OCI-LY7 (cell line): Measurements from ENCODE around the gene DBR1. TPM values are rescaled to one million over a fixed set of nuclear protein-coding genes. Genes with fewer than 3 reads are reported as not detected.

Experiments
- BruUV-seq: library from RNA; stranded (reverse); fragments of 400-500 nt; replicated peaks from 2 replicates; lab custom pipeline; 2021; lab: Mats Ljungman, UMichigan
- CTCF ChIA-PET: fragments of 300-600 bp; sonication (Branson Sonifier 250); formaldehyde crosslinking; loops from one replicate; lab custom pipeline; 2022; ENCODE audit warnings: antibody characterized with exemption; ENCODE audit not compliant: unreplicated experiment; lab: Charles Lee
- POLR2A ChIA-PET: fragments of 300-600 bp; sonication (Branson Sonifier 250); formaldehyde crosslinking; loops from one replicate; lab custom pipeline; 2022; ENCODE audit warnings: antibody characterized with exemption; lab: Charles Lee
- DNase-seq: peaks from one replicate; pipeline ENCODE4 v3.0.0-alpha.2; 2015; ENCODE audit warnings: low spot score
- H2AFZ ChIP-seq: fragments of 200-600 bp; sonication (generic), shearing (Covaris generic); 2 replicates; pipeline ENCODE4 v1.6.1; 2014; ENCODE audit warnings: mild to moderate bottlenecking, antibody characterized with exemption, low read length, moderate library complexity
- H3K27ac ChIP-seq: fragments of 200-600 bp; sonication (generic); 2 replicates; pipeline ENCODE4 v1.5.1; 2014; ENCODE audit warnings: mixed run types, low read depth, mild to moderate bottlenecking, moderate library complexity, low read length, inconsistent platforms; ENCODE audit not compliant: poor library complexity, severe bottlenecking
- H3K36me3 ChIP-seq: fragments of 200-600 bp; sonication (generic); 2 replicates; pipeline ENCODE4 v1.6.1; 2014; ENCODE audit warnings: mild to moderate bottlenecking, antibody characterized with exemption, low read length, moderate library complexity, mixed read lengths; ENCODE audit not compliant: insufficient read depth
- H3K4me1 ChIP-seq: fragments of 200-600 bp; sonication (generic); 2 replicates; pipeline ENCODE4 v1.5.1; 2014; ENCODE audit warnings: mild to moderate bottlenecking, low read length; ENCODE audit not compliant: insufficient read depth, poor library complexity, severe bottlenecking
- H3K4me2 ChIP-seq: fragments of 200-600 bp; sonication (generic); 2 replicates; pipeline ENCODE4 v1.6.1; 2014; ENCODE audit warnings: mild to moderate bottlenecking, low read length
- H3K4me3 ChIP-seq: fragments of 200-600 bp; sonication (generic); 2 replicates; pipeline ENCODE4 v1.5.1; 2014; ENCODE audit warnings: mild to moderate bottlenecking, low read depth, low read length; ENCODE audit not compliant: poor library complexity, severe bottlenecking
- H3K79me2 ChIP-seq: fragments of 200-600 bp; sonication (generic); 2 replicates; pipeline ENCODE4 v1.6.1; 2016; ENCODE audit warnings: low read depth, mild to moderate bottlenecking, low read length, moderate library complexity, mixed read lengths; ENCODE audit not compliant: insufficient read depth
- H3K9me2 ChIP-seq: fragments of 200-600 bp; sonication (generic); 2 replicates; pipeline ENCODE4 v1.6.1; 2016; ENCODE audit warnings: mild to moderate bottlenecking, low read length, mixed read lengths; ENCODE audit not compliant: insufficient read depth
- H3K9me3 ChIP-seq: fragments of 200-600 bp; sonication (generic); 2 replicates; pipeline ENCODE4 v1.6.1; 2014; ENCODE audit warnings: mild to moderate bottlenecking, mixed run types, low read length, mixed read lengths
- H4K20me1 ChIP-seq: fragments of 200-600 bp; sonication (generic); 2 replicates; pipeline ENCODE4 v1.6.1; 2014; ENCODE audit warnings: mild to moderate bottlenecking, antibody characterized with exemption, low read length, moderate library complexity, mixed read lengths; ENCODE audit not compliant: insufficient read depth
- EZH2phosphoT487 ChIP-seq: fragments of 200-600 bp; sonication (generic); IDR thresholded peaks from 2 replicates; pipeline ENCODE4 v1.6.1; 2018; ENCODE audit warnings: low read depth, borderline replicate concordance, mild to moderate bottlenecking, mixed run types, antibody characterized with exemption, low read length, moderate library complexity, mixed read lengths
- intact Hi-C: fragments of 100-400 bp; cut with micrococcal nuclease; formaldehyde crosslinking; loops from one replicate; pipeline ENCODE4 v1.10.0; 2022; ENCODE audit not compliant: unreplicated experiment
- total RNA-seq, 2 experiments: library from RNA; depleted of rRNA in 1 of 2; stranded (reverse); fragments of >200 nt in 1 of 2; shearing (Covaris generic) in 1 of 2; gene quantifications; 2 replicates each; pipeline ENCODE4 v1.2.3, GENCODE V29; 2014 to 2022
- TF ChIP-seq, protein P1 (sequence below): fragments of 200-600 bp; sonication (generic); conservative IDR thresholded peaks from 2 replicates; pipeline ENCODE4 v1.5.1; 2014; ENCODE audit warnings: mild to moderate bottlenecking, antibody characterized with exemption, low read length, moderate library complexity, mixed read lengths

DBR1 gene
- total RNA-seq, 2 experiments from 2014 or later, result 13.6 to 22.7 TPM

DNA sequence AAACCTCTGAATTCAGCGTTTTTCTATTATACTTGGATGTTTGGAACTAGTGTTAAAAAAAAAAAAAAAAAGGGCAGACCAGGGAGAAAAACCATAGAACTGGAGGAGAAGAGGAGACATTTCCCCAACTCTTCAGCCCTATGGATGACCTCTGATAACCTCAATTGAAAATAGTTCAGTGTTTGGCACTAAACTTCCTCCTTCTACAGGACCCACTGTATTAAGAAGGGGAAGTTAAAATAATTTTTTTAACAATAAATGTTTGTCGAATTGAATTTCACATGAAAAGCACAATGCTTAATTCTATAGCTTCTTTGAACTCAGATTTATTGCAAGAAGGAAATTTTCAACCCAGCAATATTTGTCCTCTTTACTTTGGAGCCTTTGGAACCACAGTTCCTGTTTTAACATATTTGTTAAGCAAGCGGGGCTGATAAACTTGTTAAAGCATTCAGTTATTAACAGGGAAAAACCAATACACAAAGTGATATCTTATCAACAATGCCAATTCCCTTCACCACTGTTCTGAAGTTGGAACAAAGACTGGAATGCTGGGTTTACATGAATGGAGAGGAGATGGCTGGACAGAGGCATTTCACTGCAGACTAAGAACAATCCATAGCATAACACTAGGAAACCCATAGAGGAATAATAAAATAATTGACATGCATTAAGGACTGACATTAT lies 39.4 kb downstream of the DBR1 start:
- ChIA-PET POLR2A (no interaction called here), CTCF (no interaction called here)
- H3K36me3 ChIP-seq, result no peaks in the 10 kb centered on the region
- BruUV-seq, result no TSS peak
- no peaks in the 10 kb centered on the region for H4K20me1 ChIP-seq
- no peaks in the 10 kb centered on the region for H3K79me2 ChIP-seq
- H3K4me3 ChIP-seq, result no peak overlapping the region
- H3K9me2 ChIP-seq, result no peaks in the 10 kb centered on the region
- no peak for TF ChIP-seq EZH2phosphoT487
- TF ChIP-seq, protein P1, sequence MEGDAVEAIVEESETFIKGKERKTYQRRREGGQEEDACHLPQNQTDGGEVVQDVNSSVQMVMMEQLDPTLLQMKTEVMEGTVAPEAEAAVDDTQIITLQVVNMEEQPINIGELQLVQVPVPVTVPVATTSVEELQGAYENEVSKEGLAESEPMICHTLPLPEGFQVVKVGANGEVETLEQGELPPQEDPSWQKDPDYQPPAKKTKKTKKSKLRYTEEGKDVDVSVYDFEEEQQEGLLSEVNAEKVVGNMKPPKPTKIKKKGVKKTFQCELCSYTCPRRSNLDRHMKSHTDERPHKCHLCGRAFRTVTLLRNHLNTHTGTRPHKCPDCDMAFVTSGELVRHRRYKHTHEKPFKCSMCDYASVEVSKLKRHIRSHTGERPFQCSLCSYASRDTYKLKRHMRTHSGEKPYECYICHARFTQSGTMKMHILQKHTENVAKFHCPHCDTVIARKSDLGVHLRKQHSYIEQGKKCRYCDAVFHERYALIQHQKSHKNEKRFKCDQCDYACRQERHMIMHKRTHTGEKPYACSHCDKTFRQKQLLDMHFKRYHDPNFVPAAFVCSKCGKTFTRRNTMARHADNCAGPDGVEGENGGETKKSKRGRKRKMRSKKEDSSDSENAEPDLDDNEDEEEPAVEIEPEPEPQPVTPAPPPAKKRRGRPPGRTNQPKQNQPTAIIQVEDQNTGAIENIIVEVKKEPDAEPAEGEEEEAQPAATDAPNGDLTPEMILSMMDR, result no peak
- H3K9me3 ChIP-seq, result no peaks in the 10 kb centered on the region
- no peak overlapping the region for H3K4me2 ChIP-seq
- DNase-seq, result no peak
- H3K4me1 ChIP-seq, result no peaks in the 10 kb centered on the region
- intact Hi-C loops, result no loop called here
- H2AFZ ChIP-seq, result no peak overlapping the region
- H3K27ac ChIP-seq, result no peak overlapping the region

DNA sequence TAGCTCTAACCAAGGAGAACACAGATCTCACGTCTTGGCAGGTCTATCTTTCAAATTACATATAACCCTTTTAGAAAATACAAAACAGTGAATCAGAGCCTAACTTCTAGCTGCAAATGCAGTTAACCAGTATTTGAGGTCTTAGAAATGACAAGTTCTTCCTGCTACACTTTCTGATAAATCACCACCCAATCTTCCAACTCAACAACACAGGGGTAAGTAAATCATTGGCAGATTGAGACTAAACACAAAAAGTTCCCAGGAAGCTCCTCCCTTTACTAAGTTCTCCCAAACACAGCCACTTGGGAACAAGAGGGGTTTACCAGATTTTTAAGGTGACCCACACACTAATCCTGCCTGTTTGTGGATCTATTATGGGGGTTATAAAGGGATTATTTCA lies 42.5 kb downstream of the DBR1 start, which contains the start of gene A4GNT:
Gene A4GNT, minus strand, starts transcription at position 152 of the 400 bp plus-strand sequence. CDS start 1,134 bp downstream, outside the sequence.
- no peak for TF ChIP-seq EZH2phosphoT487
- TF ChIP-seq, protein P1, result no peak
- BruUV-seq, result no TSS peak
- CTCF ChIA-PET, result no interaction called here
- no peaks in the 10 kb centered on the region for H3K79me2 ChIP-seq
- H3K9me2 ChIP-seq, result no peaks in the 10 kb centered on the region
- no peaks in the 10 kb centered on the region for H4K20me1 ChIP-seq
- no peak within 1 kb of the TSS for H3K4me2 ChIP-seq
- H3K27ac ChIP-seq, result no peak within 1 kb of the TSS
- H3K4me3 ChIP-seq, result no peak within 1 kb of the TSS
- H3K36me3 ChIP-seq, result no peaks in the 10 kb centered on the region
- POLR2A ChIA-PET, result interaction anchor here (0.6 kb wide), 1 partner anchor 889 kb away, joined by 3 read pairs; no protein-coding TSS in a partner anchor
- intact Hi-C loops, result no loop called here
- DNase-seq, result no peak
- no peaks in the 10 kb centered on the region for H3K9me3 ChIP-seq
- H3K4me1 ChIP-seq, result no peaks in the 10 kb centered on the region
- no peak within 1 kb of the TSS for H2AFZ ChIP-seq

DNA sequence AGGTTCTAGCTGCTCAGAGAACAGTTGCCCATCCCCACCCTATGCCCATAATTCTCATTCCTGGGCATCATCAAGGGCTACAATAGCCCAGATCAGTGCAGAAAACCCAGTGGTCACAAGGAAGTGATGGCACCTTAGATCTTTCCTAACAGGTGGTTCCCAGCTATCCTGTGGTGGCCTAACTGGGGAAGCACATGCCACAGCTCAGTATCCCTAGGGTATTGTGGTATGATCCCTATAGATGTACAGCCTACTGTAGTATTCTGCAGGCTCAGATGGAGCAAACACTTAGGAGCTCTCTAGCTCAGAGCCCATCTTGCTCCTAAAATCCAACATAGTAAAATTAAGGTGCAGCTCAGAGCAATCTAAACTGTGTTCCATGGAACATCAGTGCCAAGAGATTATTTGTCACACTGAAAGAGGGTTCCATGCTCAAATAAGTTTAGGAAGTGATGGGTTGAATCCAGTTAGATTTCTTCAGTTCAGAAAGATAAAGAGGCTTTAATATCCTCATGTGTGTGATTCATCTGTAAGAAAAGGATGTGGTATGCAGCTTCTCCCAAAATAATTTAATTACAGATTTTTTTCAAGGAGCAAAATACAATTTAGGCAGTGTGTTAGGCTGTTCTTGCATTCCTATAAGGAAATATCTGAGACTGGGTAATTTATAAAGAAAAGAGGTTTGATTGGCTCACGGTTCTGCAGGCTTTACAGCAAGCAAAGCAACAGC lies 46.9 kb downstream of the DBR1 start:
- H2AFZ ChIP-seq, result no peak overlapping the region
- ChIA-PET POLR2A (no interaction called here), CTCF (no interaction called here)
- DNase-seq, result no peak
- no peak overlapping the region for H3K4me2 ChIP-seq
- no peaks in the 10 kb centered on the region for H3K9me2 ChIP-seq
- no peaks in the 10 kb centered on the region for H4K20me1 ChIP-seq
- no peak for TF ChIP-seq EZH2phosphoT487
- TF ChIP-seq, protein P1, result no peak
- no TSS peak for BruUV-seq
- no peaks in the 10 kb centered on the region for H3K36me3 ChIP-seq
- no peaks in the 10 kb centered on the region for H3K4me1 ChIP-seq
- intact Hi-C loops, result no loop called here
- no peak overlapping the region for H3K4me3 ChIP-seq
- H3K9me3 ChIP-seq, result no peaks in the 10 kb centered on the region
- H3K27ac ChIP-seq, result no peak overlapping the region
- no peaks in the 10 kb centered on the region for H3K79me2 ChIP-seq
